ENCODE measurements around the gene VPS37D. TPM values are rescaled to one million over a fixed set of nuclear protein-coding genes. Genes with fewer than 3 reads are reported as not detected.
A peak's percentile ranks its signal among the peaks of the same experiment; 100 is the strongest.
"Not testable (repeated sequence)": the region's sequence is repeated elsewhere in the genome, so short reads cannot be mapped to it uniquely, and the experiment has no call there.

VPS37D gene
- total and polyA plus RNA-seq, 2 experiments from 2014 or later: 14.6 to 32.0 TPM

DNA sequence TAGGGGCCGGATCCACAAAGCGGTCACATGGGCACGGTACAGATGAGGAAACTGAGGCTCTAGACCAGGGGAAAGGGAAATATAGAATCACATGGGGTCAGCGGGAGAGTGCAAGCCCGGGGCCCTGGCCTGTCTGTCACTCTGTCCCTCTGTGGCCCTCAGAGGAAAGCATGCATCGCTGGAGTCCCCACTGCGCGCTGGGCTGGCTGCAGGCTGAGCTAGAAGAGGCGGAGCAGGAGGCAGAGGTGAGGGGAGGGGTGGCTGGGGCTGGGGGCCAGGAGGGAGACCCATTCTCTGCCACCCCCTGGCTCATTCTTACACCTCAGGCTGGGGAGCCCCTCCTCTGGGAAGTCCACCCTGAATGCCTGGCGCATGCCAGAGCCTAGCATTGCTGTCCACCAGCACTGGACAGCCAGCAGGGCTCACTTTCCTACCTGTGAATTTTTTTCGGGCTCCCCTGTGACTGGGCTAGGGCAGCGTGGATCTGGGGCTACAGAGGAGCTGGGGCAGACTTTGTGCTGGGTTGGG, 2.3 kb downstream of the VPS37D start:
- Histone ChIP-seq H3K36me3 (no peaks in the 10 kb centered on the region), H3K4me3 (no peak overlapping the region), H3K9me3 (ENCODE audit: low read depth) (no peaks in the 10 kb centered on the region), H3K4me1 (ENCODE audit: low read depth) (peaks cover 7% of the 10 kb centered on the region), H3K27me3 (no peaks in the 10 kb centered on the region), H3K27ac (no peak overlapping the region)
- TF ChIP-seq, protein P1, sequence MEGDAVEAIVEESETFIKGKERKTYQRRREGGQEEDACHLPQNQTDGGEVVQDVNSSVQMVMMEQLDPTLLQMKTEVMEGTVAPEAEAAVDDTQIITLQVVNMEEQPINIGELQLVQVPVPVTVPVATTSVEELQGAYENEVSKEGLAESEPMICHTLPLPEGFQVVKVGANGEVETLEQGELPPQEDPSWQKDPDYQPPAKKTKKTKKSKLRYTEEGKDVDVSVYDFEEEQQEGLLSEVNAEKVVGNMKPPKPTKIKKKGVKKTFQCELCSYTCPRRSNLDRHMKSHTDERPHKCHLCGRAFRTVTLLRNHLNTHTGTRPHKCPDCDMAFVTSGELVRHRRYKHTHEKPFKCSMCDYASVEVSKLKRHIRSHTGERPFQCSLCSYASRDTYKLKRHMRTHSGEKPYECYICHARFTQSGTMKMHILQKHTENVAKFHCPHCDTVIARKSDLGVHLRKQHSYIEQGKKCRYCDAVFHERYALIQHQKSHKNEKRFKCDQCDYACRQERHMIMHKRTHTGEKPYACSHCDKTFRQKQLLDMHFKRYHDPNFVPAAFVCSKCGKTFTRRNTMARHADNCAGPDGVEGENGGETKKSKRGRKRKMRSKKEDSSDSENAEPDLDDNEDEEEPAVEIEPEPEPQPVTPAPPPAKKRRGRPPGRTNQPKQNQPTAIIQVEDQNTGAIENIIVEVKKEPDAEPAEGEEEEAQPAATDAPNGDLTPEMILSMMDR (IDR thresholded peaks at IDR 0.05; ENCODE audit: low read depth, low read length): no peak
- no peak for DNase-seq (ENCODE audit: low read depth in 1 of 2, low spot score in 1 of 2)

DNA sequence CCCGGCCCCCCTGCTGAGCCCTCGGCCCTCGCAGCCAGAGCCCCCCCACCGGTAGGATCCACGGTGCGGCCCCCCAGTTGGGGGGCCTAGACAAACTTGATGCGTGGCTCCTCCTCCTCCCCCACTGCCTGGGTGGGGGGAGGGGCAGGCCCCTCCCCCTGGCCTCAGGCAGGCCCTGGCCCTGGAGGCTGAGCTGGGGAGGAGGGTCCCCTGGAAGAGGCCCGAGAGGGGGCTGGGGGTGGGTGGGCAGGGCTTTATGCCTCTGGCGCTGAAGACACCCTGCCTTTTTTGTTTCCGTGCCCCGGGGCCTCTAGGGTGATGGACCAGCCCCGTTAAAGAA, 3.7 kb downstream of the VPS37D start:
- DNase-seq (ENCODE audit: low read depth in 1 of 2, low spot score in 1 of 2): no peak
- H3K4me3 ChIP-seq: no peak overlapping the region
- TF ChIP-seq, protein P1 (IDR thresholded peaks at IDR 0.05; ENCODE audit: low read depth, low read length): no peak
- no peak overlapping the region for H3K27ac ChIP-seq
- H3K27me3 ChIP-seq: no peaks in the 10 kb centered on the region
- H3K4me1 ChIP-seq (ENCODE audit: low read depth): peaks cover 7% of the 10 kb centered on the region
- H3K36me3 ChIP-seq: no peaks in the 10 kb centered on the region
- H3K9me3 ChIP-seq (ENCODE audit: low read depth): no peaks in the 10 kb centered on the region

DNA sequence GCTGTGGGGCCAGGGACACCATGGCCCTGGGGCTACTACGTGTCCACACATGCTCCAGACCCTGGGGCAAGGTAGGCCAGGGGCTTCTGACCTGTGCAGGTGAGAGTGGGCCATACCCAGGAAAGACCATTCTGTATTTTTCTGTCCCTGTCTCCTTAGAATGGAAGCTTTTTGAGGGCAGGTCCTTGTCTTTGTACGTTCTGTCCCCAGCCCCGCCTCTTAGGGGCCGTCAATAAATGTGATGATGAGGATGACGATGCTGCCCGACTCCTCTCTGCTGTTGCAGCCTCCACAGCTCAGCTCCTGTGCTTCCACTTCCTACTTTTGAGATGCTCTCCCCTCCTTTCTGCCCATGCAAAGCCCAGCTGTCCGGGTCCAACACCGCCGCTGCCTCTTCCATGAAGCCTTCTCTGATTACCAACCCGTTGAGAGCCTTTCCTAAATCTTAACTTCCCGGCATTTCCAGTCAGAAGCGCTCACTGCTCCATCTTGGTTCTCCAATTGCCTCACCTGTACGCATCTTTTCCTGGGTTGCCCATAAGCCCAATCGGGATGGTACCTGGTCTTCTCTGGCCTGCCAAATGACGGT, 4.3 kb downstream of the VPS37D start:
- Histone ChIP-seq H3K4me3 (no peak overlapping the region), H3K4me1 (ENCODE audit: low read depth) (peaks cover 7% of the 10 kb centered on the region), H3K27me3 (no peaks in the 10 kb centered on the region), H3K27ac (no peak overlapping the region), H3K36me3 (no peaks in the 10 kb centered on the region), H3K9me3 (ENCODE audit: low read depth) (no peaks in the 10 kb centered on the region)
- DNase-seq (ENCODE audit: low read depth in 1 of 2, low spot score in 1 of 2): no peak
- TF ChIP-seq, protein P1 (IDR thresholded peaks at IDR 0.05; ENCODE audit: low read depth, low read length): no peak

DNA sequence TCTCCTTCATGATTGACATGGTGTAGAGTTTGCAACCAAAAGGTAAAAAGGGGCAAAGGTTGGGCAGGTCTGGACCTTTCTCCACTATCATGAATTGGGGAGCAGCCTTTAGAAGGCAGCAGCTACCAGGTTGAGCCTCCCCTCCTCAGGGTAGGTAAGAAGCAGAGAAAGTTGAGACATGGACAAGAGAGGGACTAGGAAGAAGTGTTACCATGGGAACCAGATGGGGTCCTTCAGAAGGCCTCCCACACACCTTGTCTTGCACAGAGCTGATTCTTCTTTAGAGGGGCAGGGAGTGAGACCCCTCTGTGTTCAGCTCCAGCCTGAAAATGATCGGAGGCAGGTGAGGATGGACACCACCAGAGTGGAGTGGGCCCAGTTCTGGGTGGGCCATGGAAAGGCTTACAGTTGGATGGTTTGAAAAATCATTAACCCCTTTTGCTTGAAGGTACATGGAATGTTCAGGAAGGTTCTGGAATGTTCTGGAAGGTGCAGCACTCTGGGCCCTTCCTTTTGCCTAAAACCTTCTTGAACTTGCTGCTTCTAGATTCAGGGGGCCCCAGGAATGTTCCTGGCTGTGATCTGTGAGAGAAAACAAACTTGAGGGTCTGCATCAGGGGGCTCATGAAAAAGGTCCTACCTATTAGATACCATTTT, 7.0 kb downstream of the VPS37D start:
- TF ChIP-seq, protein P1 (IDR thresholded peaks at IDR 0.05; ENCODE audit: low read depth, low read length): no peak
- Histone ChIP-seq H3K4me1 (ENCODE audit: low read depth) (no peaks in the 10 kb centered on the region), H3K4me3 (no peak overlapping the region), H3K9me3 (ENCODE audit: low read depth) (no peaks in the 10 kb centered on the region), H3K36me3 (peaks cover 2% of the 10 kb centered on the region), H3K27me3 (no peaks in the 10 kb centered on the region), H3K27ac (no peak overlapping the region)
- no peak for DNase-seq (ENCODE audit: low read depth in 1 of 2, low spot score in 1 of 2)

DNA sequence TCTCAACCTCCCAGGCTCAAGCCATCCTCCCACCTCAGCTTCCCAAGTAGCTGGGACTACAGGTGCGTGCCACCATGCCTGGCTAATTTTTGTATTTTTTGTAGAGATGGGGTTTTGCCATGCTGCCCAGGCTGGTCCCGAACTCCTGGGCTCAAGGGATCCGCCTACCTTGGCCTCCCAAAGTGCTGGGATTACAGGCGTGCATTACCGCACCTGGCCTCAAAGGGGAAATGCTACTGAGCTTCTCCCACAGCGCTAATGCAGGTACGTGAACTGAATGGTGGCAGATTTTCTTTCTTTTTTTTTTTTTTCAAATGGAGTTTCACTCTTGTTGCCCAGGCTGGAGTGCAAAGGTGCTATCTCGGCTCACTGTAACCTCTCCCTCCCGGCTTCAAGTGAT, 8.4 kb downstream of the VPS37D start:
- not testable (repeated sequence) for H3K9me3 ChIP-seq (ENCODE audit: low read depth); H3K36me3 ChIP-seq; H3K4me1 ChIP-seq (ENCODE audit: low read depth); DNase-seq (ENCODE audit: low read depth in 1 of 2, low spot score in 1 of 2); H3K4me3 ChIP-seq; H3K27me3 ChIP-seq; H3K27ac ChIP-seq

DNA sequence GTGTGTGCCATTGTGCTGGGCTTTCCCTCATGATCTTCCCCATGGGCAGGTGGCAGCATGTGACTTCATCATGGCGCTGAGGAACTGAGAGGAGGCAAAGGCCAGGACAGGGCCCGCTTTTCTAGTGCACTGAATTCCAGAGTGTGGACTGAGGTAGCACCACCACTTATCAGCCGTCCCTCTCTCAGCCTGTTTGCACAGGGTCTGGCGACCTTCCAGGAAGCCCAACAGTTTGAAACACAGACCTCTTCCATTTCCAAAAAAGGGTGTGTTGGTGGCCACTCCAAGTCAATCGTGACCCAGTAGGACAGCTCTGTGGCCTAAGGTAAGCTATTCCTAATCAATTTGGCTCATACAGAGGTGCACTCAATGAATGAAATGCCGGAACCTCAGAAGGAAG, 11.2 kb downstream of the VPS37D start:
- DNase-seq (ENCODE audit: low read depth in 1 of 2, low spot score in 1 of 2): peak in 1 of 2 donors; percentile 49
- Histone ChIP-seq H3K27ac (peak overlapping the region; percentile 87), H3K4me1 (ENCODE audit: low read depth) (peaks cover 11% of the 10 kb centered on the region), H3K27me3 (no peaks in the 10 kb centered on the region), H3K36me3 (peaks cover 2% of the 10 kb centered on the region), H3K4me3 (no peak overlapping the region), H3K9me3 (ENCODE audit: low read depth) (no peaks in the 10 kb centered on the region)
- TF ChIP-seq, protein P1 (IDR thresholded peaks at IDR 0.05; ENCODE audit: low read depth, low read length): no peak
